ENCODE results near the gene BCHE.

BCHE gene

DNA sequence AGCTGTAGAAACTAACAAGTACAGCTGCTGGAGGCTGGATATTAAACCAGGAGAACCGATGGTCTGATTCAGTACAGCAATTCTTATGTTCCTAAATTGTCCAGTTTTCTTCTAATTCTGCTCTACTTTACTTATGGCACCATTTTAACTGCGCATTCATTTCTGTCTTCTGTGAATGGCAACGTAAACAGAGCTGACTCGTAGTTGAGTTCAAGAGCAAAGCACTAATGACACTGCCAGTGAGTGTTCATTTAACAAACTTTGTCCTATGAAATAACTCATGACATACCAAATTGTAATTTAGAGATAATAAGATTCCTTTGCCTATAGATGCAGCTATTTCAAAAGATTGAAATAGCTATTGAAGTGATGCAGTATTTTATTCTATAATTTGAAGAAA lies 48.7 kb downstream of the BCHE start:
- Histone ChIP-seq H2AFZ (ENCODE audit: low read length, unreplicated experiment) (no peak overlapping the region), H3K79me2 (ENCODE audit: control insufficient read depth, insufficient read depth, low read length, unreplicated experiment) (no peaks in the 10 kb centered on the region), H3K27me3 (ENCODE audit: insufficient read depth, low read length) (peaks cover 11% of the 10 kb centered on the region; the same call in 1 of the 2 replicates), H3K4me1 (ENCODE audit: control insufficient read depth, insufficient read depth, low read length, unreplicated experiment) (no peaks in the 10 kb centered on the region), H3K36me3 (ENCODE audit: insufficient read depth, low read length) (no peaks in the 10 kb centered on the region; the same call in 1 of the 2 replicates), H3K4me3 (ENCODE audit: low read depth, low read length) (no peak overlapping the region), H3K27ac (ENCODE audit: low read depth, low read length) (no peak overlapping the region)

DNA sequence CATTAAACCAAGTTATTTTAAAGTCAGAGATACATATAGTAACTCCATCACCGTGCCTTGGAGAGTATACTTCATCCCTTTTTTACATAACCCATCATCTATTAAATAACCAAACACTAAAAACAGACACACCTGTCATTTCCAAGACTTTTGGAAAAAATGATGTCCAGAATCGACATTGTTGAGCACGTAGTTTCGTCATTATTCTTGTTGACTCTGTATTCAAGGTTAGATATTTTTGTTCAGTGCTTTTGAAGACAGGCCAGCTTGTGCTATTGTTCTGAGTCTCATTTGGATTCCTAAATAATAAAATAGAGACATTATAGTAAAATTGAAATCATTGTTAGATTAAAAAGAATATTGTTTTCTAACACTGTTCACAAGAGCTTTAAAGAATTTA lies 51.2 kb downstream of the BCHE start:
- no peaks in the 10 kb centered on the region; the same call in 1 of the 2 replicates for H3K36me3 ChIP-seq (ENCODE audit: insufficient read depth, low read length)
- no peak overlapping the region for H3K27ac ChIP-seq (ENCODE audit: low read depth, low read length)
- H3K4me1 ChIP-seq (ENCODE audit: control insufficient read depth, insufficient read depth, low read length, unreplicated experiment), result no peaks in the 10 kb centered on the region
- H3K4me3 ChIP-seq (ENCODE audit: low read depth, low read length), result no peak overlapping the region
- H2AFZ ChIP-seq (ENCODE audit: low read length, unreplicated experiment), result no peak overlapping the region
- peaks cover 11% of the 10 kb centered on the region; the same call in 1 of the 2 replicates for H3K27me3 ChIP-seq (ENCODE audit: insufficient read depth, low read length)
- H3K79me2 ChIP-seq (ENCODE audit: control insufficient read depth, insufficient read depth, low read length, unreplicated experiment), result no peaks in the 10 kb centered on the region

DNA sequence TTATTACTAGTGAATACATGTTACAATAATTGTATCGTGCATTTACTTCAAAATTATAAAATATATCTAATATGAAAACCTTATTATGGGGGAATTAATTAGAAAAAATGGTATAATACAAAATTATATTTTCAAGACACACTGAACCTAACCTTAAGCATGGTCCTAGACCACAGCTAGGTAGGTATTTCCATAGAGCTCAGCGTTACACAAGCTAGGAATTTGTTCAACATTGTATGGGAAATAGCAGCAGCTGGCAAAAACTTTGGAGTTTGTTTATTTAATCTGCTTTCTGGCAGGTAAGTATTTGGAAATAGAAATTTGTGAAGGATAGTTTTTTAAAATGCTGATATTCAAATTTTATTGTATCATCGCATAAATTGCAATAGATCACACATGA lies 52.9 kb downstream of the BCHE start:
- Histone ChIP-seq H3K36me3 (ENCODE audit: insufficient read depth, low read length) (no peaks in the 10 kb centered on the region; the same call in 1 of the 2 replicates), H3K4me3 (ENCODE audit: low read depth, low read length) (no peak overlapping the region), H3K79me2 (ENCODE audit: control insufficient read depth, insufficient read depth, low read length, unreplicated experiment) (no peaks in the 10 kb centered on the region), H3K4me1 (ENCODE audit: control insufficient read depth, insufficient read depth, low read length, unreplicated experiment) (no peaks in the 10 kb centered on the region), H3K27me3 (ENCODE audit: insufficient read depth, low read length) (0 out of 2 replicates have a peak, but pooled peaks cover 5% of the 10 kb centered on the region), H2AFZ (ENCODE audit: low read length, unreplicated experiment) (no peak overlapping the region), H3K27ac (ENCODE audit: low read depth, low read length) (no peak overlapping the region)

DNA sequence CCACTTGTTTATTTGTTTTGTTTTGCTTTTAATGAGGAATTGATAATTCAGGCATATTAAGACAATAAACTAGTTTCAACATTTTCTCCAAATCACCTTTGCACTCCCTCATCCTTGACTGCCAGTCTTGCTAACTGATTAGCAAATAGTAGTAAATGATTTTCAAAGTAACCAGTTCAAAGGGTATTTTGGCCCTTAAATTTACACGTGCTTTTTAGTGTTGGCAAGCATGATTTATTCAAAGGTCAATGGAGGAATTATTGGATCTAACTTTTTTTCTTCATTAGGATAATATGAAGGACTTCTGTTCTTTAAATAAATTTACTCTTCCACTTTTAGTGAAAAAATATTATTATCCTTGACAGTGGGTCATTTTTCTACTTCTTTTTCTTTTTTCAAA lies 53.8 kb downstream of the BCHE start:
- Histone ChIP-seq H3K4me3 (ENCODE audit: low read depth, low read length) (no peak overlapping the region), H3K4me1 (ENCODE audit: control insufficient read depth, insufficient read depth, low read length, unreplicated experiment) (no peaks in the 10 kb centered on the region), H3K79me2 (ENCODE audit: control insufficient read depth, insufficient read depth, low read length, unreplicated experiment) (no peaks in the 10 kb centered on the region), H3K27ac (ENCODE audit: low read depth, low read length) (no peak overlapping the region), H2AFZ (ENCODE audit: low read length, unreplicated experiment) (no peak overlapping the region), H3K36me3 (ENCODE audit: insufficient read depth, low read length) (no peaks in the 10 kb centered on the region; the same call in 1 of the 2 replicates), H3K27me3 (ENCODE audit: insufficient read depth, low read length) (0 out of 2 replicates have a peak, but pooled peaks cover 5% of the 10 kb centered on the region)

DNA sequence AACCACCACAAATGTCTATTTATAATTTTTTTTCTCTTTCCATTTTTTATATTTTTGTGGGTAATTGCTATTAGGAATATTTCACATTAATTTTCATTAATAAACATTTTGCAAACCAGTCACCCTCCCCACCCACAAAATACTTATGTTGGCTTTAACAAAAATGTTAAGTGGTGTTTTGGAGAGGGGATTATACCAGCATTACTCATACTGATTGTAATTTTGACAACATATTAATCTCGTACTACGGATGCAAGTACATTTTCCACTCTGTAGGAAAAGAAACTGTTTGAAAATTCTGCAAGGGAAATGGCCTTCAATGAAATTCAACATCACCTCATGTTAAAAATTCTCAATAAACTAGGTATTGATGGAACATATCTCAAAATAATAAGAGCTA lies 58.3 kb downstream of the BCHE start:
- Histone ChIP-seq H3K4me1 (ENCODE audit: control insufficient read depth, insufficient read depth, low read length, unreplicated experiment) (no peaks in the 10 kb centered on the region), H3K4me3 (ENCODE audit: low read depth, low read length) (no peak overlapping the region), H3K27ac (ENCODE audit: low read depth, low read length) (no peak overlapping the region), H3K36me3 (ENCODE audit: insufficient read depth, low read length) (no peaks in the 10 kb centered on the region), H2AFZ (ENCODE audit: low read length, unreplicated experiment) (no peak overlapping the region), H3K79me2 (ENCODE audit: control insufficient read depth, insufficient read depth, low read length, unreplicated experiment) (no peaks in the 10 kb centered on the region), H3K27me3 (ENCODE audit: insufficient read depth, low read length) (no peaks in the 10 kb centered on the region)

DNA sequence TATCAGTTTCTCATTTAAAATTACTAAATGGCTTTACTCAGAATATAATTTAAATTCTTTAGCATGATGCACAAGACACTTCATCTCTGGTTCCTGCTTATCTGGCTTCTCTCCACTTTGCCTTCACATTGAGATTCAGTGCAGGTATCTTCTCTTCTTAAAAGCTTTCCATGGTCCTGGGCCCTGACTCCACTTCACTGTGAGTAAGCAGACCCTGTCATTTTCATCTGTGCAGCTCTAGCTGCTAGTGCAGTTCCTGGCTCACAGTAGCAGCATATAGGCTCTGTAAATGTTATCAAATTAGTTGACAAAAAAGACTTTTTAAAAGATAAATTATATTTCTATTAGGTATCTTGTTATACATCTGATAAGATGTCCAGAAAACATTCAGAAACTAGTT lies 58.8 kb downstream of the BCHE start:
- no peak overlapping the region for H3K4me3 ChIP-seq (ENCODE audit: low read depth, low read length)

DNA sequence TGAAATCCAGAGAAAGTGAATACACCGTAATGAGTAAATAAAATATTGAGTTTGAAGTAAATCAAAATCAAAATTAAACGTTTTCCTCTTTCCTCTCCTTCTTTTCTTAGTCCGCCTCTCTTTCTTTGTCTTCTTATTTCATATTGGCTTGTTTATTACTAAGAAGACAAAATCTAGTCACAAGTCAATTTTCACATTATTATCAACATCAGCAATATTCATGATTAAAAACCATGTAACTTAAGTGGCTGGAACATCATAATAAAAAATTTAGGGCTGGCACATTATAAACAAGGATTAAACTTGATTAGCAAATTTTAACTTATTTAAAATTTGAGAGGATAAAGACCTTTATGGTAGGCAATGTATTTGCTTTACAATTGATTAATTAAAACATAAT lies 61.4 kb downstream of the BCHE start:
- no peaks in the 10 kb centered on the region for H3K79me2 ChIP-seq (ENCODE audit: control insufficient read depth, insufficient read depth, low read length, unreplicated experiment)
- no peak overlapping the region for H3K4me3 ChIP-seq (ENCODE audit: low read depth, low read length)
- no peak overlapping the region for H3K27ac ChIP-seq (ENCODE audit: low read depth, low read length)
- H3K4me1 ChIP-seq (ENCODE audit: control insufficient read depth, insufficient read depth, low read length, unreplicated experiment), result no peaks in the 10 kb centered on the region
- H3K27me3 ChIP-seq (ENCODE audit: insufficient read depth, low read length), result no peaks in the 10 kb centered on the region
- no peaks in the 10 kb centered on the region for H3K36me3 ChIP-seq (ENCODE audit: insufficient read depth, low read length)
- H2AFZ ChIP-seq (ENCODE audit: low read length, unreplicated experiment), result no peak overlapping the region

More for the DNA sequence above, 58.8 kb downstream of the BCHE start:
- H3K79me2 ChIP-seq (ENCODE audit: control insufficient read depth, insufficient read depth, low read length, unreplicated experiment), result no peaks in the 10 kb centered on the region
- no peak overlapping the region for H3K27ac ChIP-seq (ENCODE audit: low read depth, low read length)
- H3K36me3 ChIP-seq (ENCODE audit: insufficient read depth, low read length), result no peaks in the 10 kb centered on the region
- no peaks in the 10 kb centered on the region for H3K27me3 ChIP-seq (ENCODE audit: insufficient read depth, low read length)
- no peaks in the 10 kb centered on the region for H3K4me1 ChIP-seq (ENCODE audit: control insufficient read depth, insufficient read depth, low read length, unreplicated experiment)
- no peak overlapping the region for H2AFZ ChIP-seq (ENCODE audit: low read length, unreplicated experiment)

DNA sequence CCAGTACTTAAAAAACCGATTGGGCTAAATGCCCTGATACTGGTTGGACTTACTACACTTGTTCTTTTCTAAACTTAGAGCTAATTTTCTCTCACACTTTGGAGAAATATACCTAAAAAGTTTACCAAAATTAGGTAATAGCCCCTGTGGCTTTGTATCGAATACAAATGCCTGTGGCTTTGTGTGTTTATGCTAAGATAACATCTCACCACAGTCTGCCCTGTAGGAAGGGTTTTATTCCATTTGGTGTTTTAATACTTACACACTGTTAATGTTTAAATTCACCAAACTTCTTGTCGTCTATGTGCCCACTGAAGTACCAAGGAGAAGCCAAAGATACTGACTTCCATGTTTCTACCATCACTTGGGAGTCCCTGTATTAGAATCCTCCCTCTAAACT lies 66.4 kb downstream of the BCHE start:
- H3K27me3 ChIP-seq (ENCODE audit: insufficient read depth, low read length), result no peaks in the 10 kb centered on the region
- H2AFZ ChIP-seq (ENCODE audit: low read length, unreplicated experiment), result no peak overlapping the region
- H3K4me1 ChIP-seq (ENCODE audit: control insufficient read depth, insufficient read depth, low read length, unreplicated experiment), result no peaks in the 10 kb centered on the region
- no peaks in the 10 kb centered on the region for H3K36me3 ChIP-seq (ENCODE audit: insufficient read depth, low read length)
- H3K79me2 ChIP-seq (ENCODE audit: control insufficient read depth, insufficient read depth, low read length, unreplicated experiment), result no peaks in the 10 kb centered on the region
- H3K27ac ChIP-seq (ENCODE audit: low read depth, low read length), result no peak overlapping the region
- H3K4me3 ChIP-seq (ENCODE audit: low read depth, low read length), result no peak overlapping the region

DNA sequence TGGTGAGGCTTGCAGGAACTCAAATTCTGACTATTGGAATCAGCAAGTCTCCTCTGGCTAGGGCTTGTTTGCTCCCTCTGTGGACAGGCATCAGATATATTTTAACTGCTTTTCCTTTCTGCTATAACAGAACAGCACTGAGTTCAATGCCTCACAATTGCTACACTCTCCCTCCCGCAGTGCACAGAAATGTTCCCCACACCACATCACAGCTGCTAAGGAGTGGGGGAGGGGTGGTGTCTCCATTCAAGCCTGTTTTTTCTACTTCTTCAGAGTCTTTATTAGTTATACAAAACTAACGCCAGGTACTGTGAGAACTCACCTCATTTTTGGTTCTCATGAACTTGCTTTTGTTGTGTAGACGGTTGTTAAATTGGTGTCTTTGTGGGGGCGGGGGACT lies 68.5 kb downstream of the BCHE start:
- no peak overlapping the region for H2AFZ ChIP-seq (ENCODE audit: low read length, unreplicated experiment)
- no peaks in the 10 kb centered on the region for H3K27me3 ChIP-seq (ENCODE audit: insufficient read depth, low read length)
- no peaks in the 10 kb centered on the region for H3K4me1 ChIP-seq (ENCODE audit: control insufficient read depth, insufficient read depth, low read length, unreplicated experiment)
- no peaks in the 10 kb centered on the region for H3K36me3 ChIP-seq (ENCODE audit: insufficient read depth, low read length)
- H3K79me2 ChIP-seq (ENCODE audit: control insufficient read depth, insufficient read depth, low read length, unreplicated experiment), result no peaks in the 10 kb centered on the region
- no peak overlapping the region for H3K27ac ChIP-seq (ENCODE audit: low read depth, low read length)
- H3K4me3 ChIP-seq (ENCODE audit: low read depth, low read length), result no peak overlapping the region

DNA sequence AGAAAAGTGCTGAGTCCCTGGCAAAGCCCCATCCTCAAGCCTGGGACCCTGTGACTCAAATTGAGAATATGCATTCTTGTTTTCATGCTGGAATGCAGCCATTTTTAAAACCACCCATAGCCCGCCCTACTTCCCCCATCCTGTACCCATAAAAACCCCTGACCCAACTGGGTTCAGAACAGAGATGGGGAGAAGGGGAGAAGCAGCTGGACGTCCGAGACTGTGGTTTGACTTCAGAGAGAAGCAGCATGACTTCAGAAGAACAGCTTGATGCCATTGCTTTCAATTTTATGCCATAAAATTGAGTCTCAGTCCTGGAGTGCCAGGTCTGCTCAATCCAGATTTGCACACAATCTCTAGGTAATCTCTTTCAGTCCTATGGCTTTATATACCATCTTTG lies 78.2 kb downstream of the BCHE start:
- Histone ChIP-seq H3K79me2 (ENCODE audit: control insufficient read depth, insufficient read depth, low read length, unreplicated experiment) (no peaks in the 10 kb centered on the region), H3K4me1 (ENCODE audit: control insufficient read depth, insufficient read depth, low read length, unreplicated experiment) (no peaks in the 10 kb centered on the region), H3K27me3 (ENCODE audit: insufficient read depth, low read length) (no peaks in the 10 kb centered on the region), H3K36me3 (ENCODE audit: insufficient read depth, low read length) (no peaks in the 10 kb centered on the region), H3K27ac (ENCODE audit: low read depth, low read length) (no peak overlapping the region), H2AFZ (ENCODE audit: low read length, unreplicated experiment) (no peak overlapping the region), H3K4me3 (ENCODE audit: low read depth, low read length) (no peak overlapping the region)

DNA sequence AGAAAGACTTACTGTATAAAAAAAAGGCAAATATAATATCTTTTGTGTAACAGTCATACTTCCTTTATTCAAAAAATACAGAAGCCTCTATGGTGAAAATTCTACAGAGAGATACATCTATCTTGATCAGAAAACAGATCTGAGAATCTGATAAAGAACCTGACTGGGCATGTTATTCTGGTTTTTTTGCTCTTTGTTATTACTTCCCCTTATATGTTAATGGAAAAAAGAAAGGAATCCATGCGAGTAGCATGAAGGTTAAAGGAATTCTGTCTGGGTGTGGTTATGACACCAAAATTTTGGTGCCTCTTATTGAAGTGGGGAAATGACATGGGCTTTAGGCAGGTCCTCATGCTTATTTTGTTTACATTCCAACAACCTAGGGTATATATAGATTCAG lies 81.7 kb downstream of the BCHE start:
- no peaks in the 10 kb centered on the region for H3K36me3 ChIP-seq (ENCODE audit: insufficient read depth, low read length)
- no peaks in the 10 kb centered on the region for H3K27me3 ChIP-seq (ENCODE audit: insufficient read depth, low read length)

More for the DNA sequence above, 81.7 kb downstream of the BCHE start:
- no peak overlapping the region for H3K4me3 ChIP-seq (ENCODE audit: low read depth, low read length)
- H3K79me2 ChIP-seq (ENCODE audit: control insufficient read depth, insufficient read depth, low read length, unreplicated experiment), result no peaks in the 10 kb centered on the region
- H3K4me1 ChIP-seq (ENCODE audit: control insufficient read depth, insufficient read depth, low read length, unreplicated experiment), result no peaks in the 10 kb centered on the region
- H3K27ac ChIP-seq (ENCODE audit: low read depth, low read length), result no peak overlapping the region
- H2AFZ ChIP-seq (ENCODE audit: low read length, unreplicated experiment), result no peak overlapping the region

Data from ACC112 (cell line).